Placental pericyte (primary cell): ENCODE results near the gene GRIA3. TPM values are rescaled to one million over a fixed set of nuclear protein-coding genes. Genes with fewer than 3 reads are reported as not detected.

Experiments used
- total RNA-seq: library from RNA; depleted of rRNA; stranded (reverse); fragments of >200 nt; gene quantifications from 2 replicates; pipeline ENCODE4 v1.2.3, GENCODE V29; 2012

The GRIA3 gene
- total RNA-seq = 0.22 and 6.2 TPM in 2 replicates

DNA sequence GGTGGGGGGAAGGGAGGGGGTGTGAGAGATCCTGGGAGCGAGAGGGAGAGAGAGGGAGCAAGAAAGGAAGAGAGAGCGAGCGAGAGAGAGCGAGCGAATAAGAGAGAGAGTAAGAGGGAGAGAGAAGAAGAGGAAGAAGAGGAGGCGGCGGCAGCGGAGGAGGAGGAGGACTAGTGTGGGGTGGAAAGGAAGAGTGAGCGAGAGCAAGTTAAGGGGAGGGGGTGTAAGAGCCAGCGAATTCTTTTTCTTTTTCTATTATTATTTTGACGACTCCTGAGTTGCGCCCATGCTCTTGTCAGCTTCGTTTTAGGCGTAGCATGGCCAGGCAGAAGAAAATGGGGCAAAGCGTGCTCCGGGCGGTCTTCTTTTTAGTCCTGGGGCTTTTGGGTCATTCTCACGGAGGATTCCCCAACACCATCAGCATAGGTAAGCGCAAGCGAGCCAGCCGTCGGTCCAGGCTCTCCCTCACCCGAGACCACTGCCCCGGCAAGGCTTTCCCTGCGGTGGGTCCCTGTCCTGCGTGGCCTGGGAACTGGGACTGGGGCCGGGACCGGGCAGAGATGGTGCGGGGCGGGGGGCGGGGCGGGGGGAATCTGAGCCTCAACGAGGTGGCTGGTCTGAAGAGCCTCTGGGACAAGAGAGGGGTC lies at the start of gene GRIA3:
TSS of gene GRIA3 (plus strand) at position 60 of the 647 bp plus-strand sequence. CDS start at position 318, 258 bp downstream.

